GM19043 (cell line): ENCODE measurements around the gene FCN2.

Experiments
- ATAC-seq: cut with Tn5 transposase; IDR thresholded peaks from one replicate; pipeline ENCODE4 v1.9.1; 2021; ENCODE audit warnings: low read depth; ENCODE audit not compliant: unreplicated experiment

FCN2 gene

DNA sequence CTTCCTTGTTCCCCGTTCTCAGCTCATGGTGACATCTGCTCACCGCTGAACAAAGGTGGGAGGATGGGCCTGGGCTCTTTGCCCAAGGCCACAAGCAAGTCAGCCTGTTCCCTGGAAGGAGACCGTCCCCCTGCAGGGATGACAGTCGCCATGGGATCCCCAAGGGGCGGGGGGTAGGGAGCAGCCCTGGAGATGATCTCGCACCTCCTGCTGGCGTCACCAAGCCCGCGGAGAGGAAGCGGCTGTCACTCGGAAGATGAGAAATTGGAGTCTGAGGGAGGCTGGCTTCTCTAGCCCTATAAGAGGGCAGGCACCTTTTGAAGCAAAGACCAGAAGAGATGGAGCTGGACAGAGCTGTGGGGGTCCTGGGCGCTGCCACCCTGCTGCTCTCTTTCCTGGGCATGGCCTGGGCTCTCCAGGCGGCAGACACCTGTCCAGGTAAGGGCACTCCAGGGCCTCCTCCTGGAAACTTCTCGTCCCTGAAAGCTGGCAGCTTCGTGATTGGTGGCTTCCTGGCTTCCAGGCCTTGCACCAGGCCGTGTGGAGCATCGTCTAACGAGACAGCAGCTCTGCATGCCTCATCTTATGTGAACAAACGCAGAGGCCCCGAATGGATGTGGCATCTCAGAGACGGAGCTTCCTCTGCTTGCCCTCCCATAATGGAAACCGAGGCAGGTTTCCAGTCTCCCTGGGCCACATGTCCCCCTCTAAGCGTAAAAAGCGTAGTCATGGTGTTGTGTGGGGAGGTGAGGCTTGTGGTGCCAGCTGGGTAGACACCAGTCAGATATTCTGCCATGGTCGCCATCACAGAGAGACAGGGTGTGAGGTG lies at the start of gene FCN2:
TSS of gene FCN2 (plus strand) at position 327 of the 829 bp plus-strand sequence. CDS start at position 339, 12 bp downstream.
- ATAC-seq: no peak

DNA sequence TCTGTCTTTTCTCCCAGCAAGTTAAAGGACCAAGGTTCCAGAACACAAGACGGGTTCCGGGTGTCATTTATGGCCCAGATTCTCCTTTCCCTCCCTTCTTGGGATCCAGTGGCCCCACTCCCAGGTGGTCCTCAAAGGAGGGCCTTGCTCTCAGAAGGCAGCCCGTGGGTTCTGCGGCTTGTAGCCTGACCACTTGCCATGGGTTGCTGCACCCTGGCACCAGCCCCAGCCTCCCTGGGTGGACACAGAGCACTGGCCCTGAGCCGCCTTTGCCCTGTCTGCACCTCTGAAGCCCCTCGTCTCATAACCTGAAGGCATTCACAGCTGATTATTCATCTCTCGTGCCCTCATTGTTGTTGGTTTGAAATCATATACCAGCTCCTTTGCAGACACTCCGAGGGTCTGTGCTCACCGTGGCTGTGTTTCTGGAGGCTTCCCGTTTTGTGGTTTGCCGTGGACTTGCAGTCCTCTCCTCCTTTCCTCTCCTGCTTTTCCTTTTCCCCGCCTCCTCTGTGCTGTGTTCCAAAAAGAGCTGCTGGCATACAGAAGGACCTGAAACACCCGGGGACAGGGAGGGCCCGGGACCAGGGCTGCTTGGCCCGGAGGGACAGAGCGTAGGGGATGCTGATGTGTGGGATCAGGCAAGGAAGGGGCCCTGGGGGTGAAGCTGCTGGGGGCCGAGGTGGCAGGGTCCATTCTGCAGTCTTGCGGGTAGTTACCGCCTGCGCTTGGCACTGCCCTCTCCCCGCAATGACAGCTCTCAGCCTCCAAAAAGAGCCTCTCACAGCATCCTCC lies 49.5 kb upstream of the FCN2 start:
- no peak for ATAC-seq

DNA sequence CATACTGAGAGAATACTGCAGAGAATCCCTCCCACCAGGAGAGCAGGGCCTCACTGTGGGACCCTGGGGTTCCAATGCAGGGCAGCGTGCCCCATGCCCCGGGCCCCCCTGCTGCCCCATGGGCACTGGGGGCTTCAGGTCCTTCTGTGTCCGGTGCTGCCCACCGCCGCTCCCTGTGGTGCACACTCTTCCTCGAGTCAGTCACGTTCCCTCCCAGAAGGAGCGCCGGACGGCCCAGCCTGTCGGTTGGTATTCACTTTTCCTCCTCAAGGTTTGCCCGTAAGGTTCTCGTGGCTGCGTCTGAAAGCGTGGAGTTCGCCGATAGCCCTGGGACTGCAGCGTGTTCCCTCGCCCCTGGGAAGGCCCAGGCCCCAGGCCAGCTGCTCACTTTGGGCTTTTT lies 48.1 kb upstream of the FCN2 start:
- no peak for ATAC-seq

DNA sequence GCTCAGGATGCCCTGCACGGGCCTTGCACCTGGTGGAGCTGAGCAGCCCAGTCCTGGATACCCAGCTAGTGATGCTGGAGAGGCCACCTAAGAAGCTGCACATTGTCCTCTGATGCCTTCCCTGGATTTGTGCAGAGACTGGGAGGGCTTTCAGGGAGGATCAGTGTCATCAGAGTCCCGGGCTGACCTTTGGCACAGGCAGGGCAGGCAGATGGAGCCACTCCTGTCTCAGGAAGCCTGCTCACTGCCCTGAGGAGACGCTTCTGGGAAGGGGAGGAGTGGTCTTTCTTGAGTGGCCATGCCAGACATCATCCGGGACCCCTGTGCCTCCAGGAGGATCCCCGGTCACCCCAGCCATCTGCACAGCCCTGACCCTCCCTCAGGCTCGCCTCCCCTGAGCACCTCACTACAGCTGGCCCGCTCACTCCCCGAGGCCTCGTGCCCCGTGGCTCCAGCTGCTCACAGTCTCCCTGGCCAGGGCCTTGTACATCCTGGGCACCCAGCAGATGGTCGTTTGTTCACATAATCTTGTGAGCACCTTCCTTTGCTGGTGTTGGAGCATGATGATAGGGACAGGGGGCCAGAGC lies 47.2 kb upstream of the FCN2 start:
- no peak for ATAC-seq

DNA sequence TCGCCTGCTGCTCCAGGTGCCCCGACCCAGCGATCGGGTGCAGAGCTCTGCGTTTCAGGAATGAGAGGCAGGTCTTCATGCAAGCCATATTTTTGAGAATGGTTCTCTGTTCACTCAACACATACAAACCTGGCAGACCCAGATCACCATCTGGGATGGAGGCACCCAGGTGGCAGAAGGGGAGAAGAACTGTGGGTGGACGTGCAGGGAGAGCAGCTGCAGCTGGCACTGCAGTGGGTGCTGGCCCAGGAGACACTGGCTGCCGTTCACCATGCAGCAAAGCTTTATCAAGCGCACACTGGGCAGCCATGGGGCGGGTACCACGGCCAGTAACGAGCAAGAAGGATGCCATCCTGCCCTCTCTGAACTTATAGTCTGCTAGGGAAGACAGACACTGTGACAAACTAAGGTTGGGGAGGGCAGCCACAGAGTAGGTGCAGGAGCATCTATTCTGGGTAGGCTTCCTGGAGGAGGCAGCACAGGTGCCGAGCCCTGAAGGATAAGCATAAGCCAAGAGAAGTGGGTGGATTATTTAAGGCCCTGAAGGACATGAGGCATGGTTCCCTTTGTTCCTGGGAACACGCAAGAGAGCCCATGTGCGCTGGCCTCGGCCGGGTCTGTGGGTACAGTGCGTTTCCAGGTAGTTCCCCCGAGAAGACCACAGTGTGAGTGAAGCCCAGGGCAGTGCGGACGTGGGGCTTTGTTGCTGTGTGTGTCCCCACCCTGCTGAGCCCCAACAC lies 46.2 kb upstream of the FCN2 start:
- ATAC-seq: no peak

DNA sequence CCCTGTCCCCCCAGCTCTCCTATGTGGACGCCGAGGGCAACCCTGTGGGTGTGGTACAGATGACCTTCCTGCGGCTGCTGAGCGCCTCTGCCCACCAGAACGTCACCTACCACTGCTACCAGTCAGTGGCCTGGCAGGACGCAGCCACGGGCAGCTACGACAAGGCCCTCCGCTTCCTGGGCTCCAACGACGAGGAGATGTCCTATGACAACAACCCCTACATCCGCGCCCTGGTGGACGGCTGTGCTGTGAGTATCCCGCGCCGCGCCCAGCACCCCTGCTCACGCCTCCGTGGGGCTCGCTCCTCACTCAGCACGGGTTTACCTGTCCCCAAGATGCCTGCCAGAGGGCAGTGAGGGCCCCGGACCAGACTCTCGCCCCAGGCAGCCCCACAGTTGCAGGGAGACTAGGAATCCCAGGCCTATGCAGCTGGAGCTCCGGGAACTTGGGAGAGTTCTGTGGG lies 45.6 kb upstream of the FCN2 start:
- ATAC-seq: no peak

DNA sequence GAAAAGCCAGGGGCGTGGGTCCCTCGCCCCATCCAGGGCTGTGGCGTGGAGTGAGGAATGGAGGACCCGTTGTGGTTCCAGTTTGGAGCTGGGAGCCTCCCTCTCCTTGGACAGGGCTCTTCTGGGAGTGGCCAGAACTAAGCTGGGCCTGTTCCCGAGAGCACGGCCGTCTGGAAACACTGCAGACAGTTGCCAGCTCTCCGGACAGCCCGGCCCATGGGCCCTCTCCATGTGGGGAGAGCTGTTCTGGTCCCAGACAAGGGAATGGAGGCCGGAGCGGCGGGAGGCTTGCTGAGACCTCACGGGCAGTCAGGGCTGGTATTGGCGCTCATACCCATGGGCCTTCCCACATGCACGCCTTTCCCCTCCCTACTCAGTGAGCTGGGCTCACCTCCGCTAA lies 45.2 kb upstream of the FCN2 start:
- ATAC-seq: no peak

DNA sequence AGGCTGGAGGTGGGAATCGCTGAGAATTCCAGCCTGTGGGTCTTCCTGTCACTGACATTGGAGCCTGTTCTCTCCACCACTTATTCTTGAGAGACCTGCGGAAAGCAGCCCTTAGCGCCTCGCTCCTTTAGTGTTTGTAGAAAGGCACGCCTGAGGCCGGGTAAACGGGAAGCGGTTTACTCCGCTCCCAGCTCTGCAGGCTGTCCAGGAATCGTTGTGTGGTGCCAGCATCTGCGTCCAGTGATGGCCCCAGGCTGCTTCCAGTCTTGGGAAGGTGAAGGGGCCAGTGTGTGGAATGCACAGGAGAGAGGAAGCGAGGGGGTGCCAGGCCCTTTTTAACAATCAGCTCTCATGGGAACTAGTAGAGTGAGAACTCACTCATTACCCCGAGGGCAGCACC lies 44.6 kb upstream of the FCN2 start:
- no peak for ATAC-seq

DNA sequence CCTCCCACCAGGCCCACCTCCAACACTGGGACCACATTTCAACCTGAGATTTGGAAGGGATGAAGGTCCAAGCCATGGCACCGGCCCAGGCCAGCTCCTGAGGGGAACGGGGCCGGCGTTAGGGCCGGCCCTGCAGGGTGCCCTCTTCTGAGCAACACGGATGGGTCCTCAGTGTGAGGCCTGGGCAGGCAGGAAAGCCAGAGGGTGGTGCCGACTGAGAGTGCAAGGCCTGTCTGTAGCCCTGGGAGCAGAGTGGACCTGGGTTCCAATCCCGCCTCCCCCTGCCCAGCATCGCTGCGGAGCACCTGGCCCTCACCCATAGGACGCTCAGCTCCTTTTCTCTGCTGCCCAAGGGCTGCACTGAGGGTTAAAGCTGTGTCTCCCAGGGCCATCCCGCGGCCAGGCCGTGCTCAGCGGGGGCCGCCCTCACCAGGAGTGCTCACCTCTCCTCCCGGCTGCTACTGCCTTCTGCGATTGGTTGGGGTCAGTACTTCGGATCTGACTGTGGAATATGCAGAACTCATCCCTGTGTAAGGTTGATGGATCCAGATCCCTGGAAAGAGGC lies 44.1 kb upstream of the FCN2 start:
- no peak for ATAC-seq

DNA sequence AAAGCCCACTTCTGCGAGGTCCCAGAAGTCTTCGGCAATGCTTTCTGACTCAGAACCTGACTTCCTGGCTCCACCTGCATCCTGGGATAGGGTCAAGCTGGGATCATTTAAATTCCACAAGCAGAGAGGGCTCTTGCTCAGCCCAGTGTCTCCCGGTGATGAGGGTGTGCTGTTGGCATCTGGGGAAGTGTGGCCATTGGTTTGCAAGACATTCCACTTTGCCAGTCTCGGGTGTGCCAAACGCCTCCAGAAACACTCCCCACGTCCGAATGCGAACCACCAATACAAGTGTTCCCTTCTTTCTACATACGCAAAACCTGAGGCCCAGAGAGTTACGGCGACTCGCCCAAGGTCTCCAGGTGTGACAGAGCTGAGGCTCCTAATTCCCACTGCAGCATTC lies 43.1 kb upstream of the FCN2 start:
- ATAC-seq: no peak

DNA sequence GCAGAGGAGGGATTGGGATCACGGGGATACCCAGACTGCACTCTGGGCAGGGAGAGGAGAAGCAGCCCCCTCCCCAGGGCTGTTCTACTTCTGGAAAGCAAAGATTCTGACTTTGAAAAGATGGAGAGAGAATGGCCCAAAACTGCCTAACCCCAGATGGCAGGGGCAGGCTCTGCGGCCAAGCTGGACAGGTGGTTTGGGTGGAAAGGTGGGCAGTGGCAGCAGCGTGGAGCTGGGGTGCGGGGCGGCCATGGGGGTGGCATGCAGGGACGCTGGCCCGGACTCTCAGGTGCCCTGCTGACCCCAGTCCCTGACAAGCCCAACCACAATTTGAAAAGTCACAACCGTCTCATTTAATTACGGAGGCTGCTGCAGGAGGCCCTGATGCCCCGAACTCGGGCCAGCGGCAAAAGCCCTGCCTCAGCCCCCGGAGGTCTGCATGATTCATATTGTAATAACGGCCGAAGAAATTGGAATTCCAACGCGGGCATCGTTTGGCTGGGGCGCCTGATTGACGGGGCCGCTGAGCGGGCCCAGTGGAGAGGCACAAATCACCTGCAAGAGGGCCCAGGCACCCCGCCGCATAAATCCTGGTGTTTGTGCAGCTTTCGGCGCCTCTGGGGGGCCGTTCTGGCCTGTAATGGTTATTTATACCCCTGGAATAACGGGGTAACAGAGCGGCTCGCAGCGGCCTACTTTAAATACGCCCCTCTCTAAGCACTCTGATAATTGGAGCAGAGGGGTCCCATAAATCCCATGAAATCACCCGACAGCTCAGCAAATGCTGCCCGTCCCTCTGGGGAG lies 41.8 kb upstream of the FCN2 start:
- ATAC-seq: no peak

DNA sequence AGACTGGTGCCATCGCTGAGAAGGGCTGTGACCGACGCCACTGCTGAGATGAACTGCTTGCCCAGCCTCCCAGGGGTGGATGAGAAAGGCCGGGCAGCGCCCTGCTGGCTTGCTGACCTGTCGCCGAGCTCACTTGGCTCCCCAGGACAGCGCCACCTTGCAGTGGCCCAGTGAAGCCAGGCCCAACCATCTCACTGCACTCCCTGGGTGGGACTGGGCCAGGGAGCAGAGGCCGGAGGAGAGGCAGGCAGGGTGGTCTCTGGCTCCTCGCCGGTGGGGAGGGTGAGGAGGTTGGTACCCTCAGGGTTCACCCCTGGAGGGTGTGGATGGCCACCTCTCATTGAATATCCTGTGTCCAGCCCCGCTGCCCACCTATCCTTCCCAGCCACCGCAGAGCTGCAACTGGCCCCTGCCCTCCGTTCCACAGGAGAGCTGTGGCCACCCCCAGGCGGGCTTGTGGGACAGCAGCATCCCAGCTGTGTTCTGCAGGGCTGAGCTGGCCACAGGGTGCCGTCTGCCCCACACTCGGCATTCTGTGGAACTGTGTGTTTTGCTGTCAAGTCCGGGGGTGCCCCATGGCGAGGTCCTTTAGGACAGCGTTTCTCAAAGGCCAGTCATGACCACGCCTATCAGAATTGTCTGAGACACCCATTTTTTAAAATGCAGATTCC lies 41.0 kb upstream of the FCN2 start:
- ATAC-seq: no peak

DNA sequence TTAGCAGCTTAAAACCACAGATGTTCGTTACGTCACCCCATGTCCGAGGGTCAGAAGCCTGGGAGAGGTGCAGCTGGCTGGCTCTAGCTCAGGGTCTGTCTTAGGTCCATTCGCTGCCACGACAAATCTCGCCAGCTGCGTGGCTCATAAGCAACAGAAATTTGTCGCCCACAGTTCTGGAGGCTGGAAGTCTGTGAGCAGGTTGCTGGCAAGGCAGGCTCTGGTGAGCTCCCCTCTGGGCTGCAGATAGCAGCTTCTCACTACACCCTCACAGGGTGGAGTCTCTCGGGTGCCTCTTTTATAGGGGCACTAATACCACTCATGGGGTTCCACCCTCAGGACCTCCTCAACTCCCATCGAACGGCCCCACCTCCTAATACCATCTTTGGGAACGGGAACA lies 40.1 kb upstream of the FCN2 start:
- no peak for ATAC-seq

DNA sequence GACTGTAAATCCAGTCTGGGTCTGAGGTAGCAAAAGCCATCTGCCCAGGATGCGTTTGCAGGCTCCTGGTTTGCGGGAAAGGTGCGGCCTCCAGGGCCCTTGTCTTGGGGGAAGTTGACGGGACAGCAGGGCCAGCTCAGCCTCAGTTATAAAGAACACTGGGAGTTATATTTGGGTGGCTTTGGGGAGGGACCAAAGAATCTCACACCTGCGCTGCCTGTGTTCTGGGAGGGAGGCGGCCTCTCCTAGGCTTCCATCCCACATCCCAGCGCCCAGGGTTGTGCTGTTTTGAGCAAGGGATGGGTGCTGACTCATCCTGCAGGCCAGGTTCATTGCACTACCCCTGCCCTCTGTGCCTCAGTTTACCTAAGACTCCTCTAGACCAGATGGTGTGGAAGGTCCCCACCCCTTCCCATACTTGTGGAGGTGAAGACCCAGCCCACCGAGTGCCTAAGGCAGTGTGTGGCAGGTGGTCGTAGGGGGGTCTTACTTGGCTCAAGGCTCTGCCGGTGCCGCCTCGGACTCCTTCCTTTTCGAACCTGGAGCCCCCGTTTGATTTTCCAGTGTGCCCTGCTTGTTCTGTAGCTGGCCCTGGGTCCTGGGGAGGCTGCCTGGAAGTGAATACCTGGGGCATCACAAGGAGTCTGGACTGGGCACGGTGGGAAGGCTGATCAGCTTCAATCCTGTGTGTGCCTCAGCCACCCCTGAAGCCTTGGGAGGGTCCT lies 39.3 kb upstream of the FCN2 start:
- no peak for ATAC-seq

DNA sequence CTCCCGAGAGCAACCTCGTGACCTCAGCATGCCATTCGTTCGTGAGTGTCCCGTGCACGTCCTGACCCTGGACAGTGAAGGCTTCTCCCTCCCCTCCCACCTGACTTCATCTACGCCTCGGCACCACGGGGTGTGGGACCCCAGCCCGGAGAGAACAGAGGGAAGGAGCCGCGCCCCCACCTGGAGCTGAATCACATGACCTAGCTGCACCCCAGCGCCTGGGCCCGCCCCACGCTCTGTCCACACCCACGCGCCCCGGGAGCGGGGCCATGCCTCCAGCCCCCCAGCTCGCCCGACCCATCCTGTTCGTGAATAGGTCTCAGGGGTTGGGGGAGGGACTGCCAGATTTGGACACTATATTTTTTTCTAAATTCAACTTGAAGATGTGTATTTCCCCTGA lies 38.3 kb upstream of the FCN2 start:
- no peak for ATAC-seq

DNA sequence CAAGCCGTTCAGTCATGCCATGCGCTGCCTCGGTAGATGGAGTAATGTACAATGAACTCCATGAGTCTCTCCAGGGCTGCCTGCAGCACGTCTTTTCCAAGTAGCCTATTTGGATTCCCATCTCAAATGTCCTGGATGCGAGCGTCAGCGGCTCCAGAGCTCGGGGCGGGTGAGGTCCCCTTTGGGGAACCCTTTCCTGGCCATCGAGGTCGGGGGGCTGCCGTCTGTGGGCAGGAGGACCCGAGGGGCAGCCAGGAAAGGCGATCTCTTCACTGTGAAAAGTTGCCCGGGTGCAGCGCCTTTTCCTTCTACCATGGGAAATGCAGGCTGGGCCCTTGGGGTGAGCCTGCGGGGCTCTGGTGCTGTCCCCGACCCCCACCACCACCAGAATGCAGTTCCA lies 36.9 kb upstream of the FCN2 start:
- ATAC-seq: no peak

DNA sequence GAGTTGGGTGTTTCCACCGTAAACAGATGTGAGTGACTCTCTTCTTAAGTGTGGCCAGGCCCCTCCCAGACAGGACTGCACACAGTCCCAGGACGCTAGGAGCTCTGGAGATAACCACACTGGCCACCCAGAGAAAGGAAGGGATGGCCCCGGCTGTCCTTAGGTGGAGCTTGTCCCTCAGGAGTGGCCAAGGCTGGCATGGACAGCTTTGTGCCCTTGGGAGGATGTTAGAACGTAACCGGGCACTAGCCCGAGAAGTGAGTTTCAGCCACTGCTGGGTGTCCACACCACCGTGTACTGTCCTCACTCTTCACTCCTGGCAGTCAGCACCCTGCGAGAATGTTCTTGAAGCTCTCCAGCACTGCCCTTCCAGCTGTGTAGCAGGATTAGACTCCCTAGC lies 35.8 kb upstream of the FCN2 start:
- no peak for ATAC-seq

DNA sequence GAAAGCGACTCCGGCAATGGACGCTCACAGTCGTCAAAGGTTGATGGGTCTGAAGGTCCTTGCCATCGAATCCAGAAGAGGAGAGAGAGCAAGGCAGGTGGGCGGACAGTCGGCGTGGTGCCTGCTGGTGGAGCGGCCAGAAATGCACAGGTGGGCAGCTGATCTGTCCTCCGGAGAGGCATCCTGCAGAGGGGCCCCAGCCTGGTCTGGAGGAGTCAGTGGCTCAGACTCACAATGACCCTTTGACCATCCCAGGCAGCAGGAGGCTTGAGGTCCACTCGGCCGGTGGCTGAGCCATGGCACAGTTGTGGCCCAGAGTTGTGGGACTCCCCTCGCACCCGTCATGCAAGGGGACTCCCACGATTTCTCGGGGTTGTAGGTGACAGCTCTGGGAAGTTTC lies 34.4 kb upstream of the FCN2 start:
- ATAC-seq: no peak

DNA sequence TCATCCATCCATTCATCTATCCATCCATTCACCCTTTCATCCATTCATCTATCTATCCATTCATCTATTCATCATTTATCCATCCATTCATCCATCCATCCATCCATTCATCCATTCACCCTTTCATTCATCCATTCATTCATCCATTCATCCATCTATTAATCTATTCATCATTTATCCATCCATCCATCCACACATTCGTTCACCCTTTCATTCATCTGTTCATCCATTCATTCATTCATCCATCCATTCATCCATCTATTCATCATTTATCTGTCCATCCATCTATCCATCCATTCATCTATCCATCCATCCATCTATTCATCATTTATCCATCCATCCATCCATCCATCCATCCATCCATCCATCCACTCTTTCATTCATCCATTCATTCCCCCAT lies 33.9 kb upstream of the FCN2 start:
- no peak for ATAC-seq
